ENCODE data around the gene LARP4B.

LARP4B gene

GRCh38 chr10:785089-785860, 146.2 kb downstream of the LARP4B start:
- H4K91ac ChIP-seq (ENCODE audit: low read length), result peak overlapping the region; percentile 55
- H3K9me3 ChIP-seq (ENCODE audit: control insufficient read depth, low read length), result no peaks in the 10 kb centered on the region
- peak overlapping the region; percentile 30 for H2BK15ac ChIP-seq (ENCODE audit: low read depth, poor library complexity, severe bottlenecking)
- H3K36me3 ChIP-seq (ENCODE audit: control insufficient read depth in 1 of 2, insufficient read depth in 2 of 2, low read depth in 1 of 2, low read length in 2 of 2), result no peaks in the 10 kb centered on the region
- H3K4ac ChIP-seq (ENCODE audit: low read depth in 1 of 2, low read length in 2 of 2), result peak overlapping the region in 1 of 2 experiments; percentile 44
- H2AK5ac ChIP-seq (ENCODE audit: low read length, severe bottlenecking), result peak overlapping the region; percentile 16
- H4K8ac ChIP-seq (ENCODE audit: low read length), result peak overlapping the region; percentile 88
- 66% methylated on average over 32 of the region's 32 CpGs for whole genome bisulfite sequencing
- H3K18ac ChIP-seq (ENCODE audit: low read depth in 1 of 2, low read length in 2 of 2), result peak overlapping the region; percentile 49 to 72
- no peaks in the 10 kb centered on the region for H3K79me1 ChIP-seq (replicated peaks; ENCODE audit: low read length, poor library complexity, severe bottlenecking)
- peaks cover 37% of the 10 kb centered on the region for H3K4me1 ChIP-seq (ENCODE audit: control insufficient read depth, insufficient read depth, low read depth, low read length)
- no peak for DNase-seq
- H3K27ac ChIP-seq (ENCODE audit: low read length, poor library complexity, severe bottlenecking), result no peak overlapping the region
- H2AFZ ChIP-seq (ENCODE audit: low read depth, low read length), result peak overlapping the region; percentile 51
- H3K27me3 ChIP-seq (ENCODE audit: control insufficient read depth in 1 of 2, insufficient read depth in 1 of 2, low read length in 2 of 2), result peaks cover 4 to 25% of the 10 kb centered on the region in 2 experiments
- H3K23ac ChIP-seq (ENCODE audit: low read length in 2 of 2), result peak overlapping the region in 1 of 2 experiments; percentile 43
- no peak overlapping the region for H2BK5ac ChIP-seq (ENCODE audit: low read depth, low read length, poor library complexity, severe bottlenecking)
- peak overlapping the region; percentile 18 to 82 for H2BK12ac ChIP-seq (ENCODE audit: low read length in 2 of 2)
- H3K4me3 ChIP-seq (ENCODE audit: insufficient read depth in 1 of 2, low read depth in 1 of 2, low read length in 2 of 2), result peak overlapping the region; percentile 44 to 71
- H3K4me2 ChIP-seq (ENCODE audit: low read length, poor library complexity, severe bottlenecking), result peak overlapping the region; percentile 93
- peak overlapping the region in 1 of 2 experiments; percentile 81 for H3K14ac ChIP-seq (ENCODE audit: low read length in 2 of 2)
- peak overlapping the region; percentile 79 for H3K9ac ChIP-seq (ENCODE audit: low read length)
- peak overlapping the region; percentile 69 for H2BK120ac ChIP-seq (ENCODE audit: low read depth, low read length)

GRCh38 chr10:784403-785088, 147.0 kb downstream of the LARP4B start:
- Histone ChIP-seq H3K23ac (ENCODE audit: low read length in 2 of 2) (no peak overlapping the region), H3K9ac (ENCODE audit: low read length) (peak overlapping the region; percentile 79), H3K79me1 (replicated peaks; ENCODE audit: low read length, poor library complexity, severe bottlenecking) (no peaks in the 10 kb centered on the region), H3K4me2 (ENCODE audit: low read length, poor library complexity, severe bottlenecking) (peak overlapping the region; percentile 93), H2BK5ac (ENCODE audit: low read depth, low read length, poor library complexity, severe bottlenecking) (no peak overlapping the region), H3K4ac (ENCODE audit: low read depth in 1 of 2, low read length in 2 of 2) (peak overlapping the region in 1 of 2 experiments; percentile 44), H2AK5ac (ENCODE audit: low read length, severe bottlenecking) (no peak overlapping the region), H3K4me1 (ENCODE audit: control insufficient read depth, insufficient read depth, low read depth, low read length) (peaks cover 33% of the 10 kb centered on the region), H4K91ac (ENCODE audit: low read length) (peak overlapping the region; percentile 55), H4K8ac (ENCODE audit: low read length) (peak overlapping the region; percentile 88), H2BK12ac (ENCODE audit: low read length in 2 of 2) (peak overlapping the region; percentile 18 to 82), H3K9me3 (ENCODE audit: control insufficient read depth, low read length) (no peaks in the 10 kb centered on the region), H3K36me3 (ENCODE audit: control insufficient read depth in 1 of 2, insufficient read depth in 2 of 2, low read depth in 1 of 2, low read length in 2 of 2) (no peaks in the 10 kb centered on the region), H2BK15ac (ENCODE audit: low read depth, poor library complexity, severe bottlenecking) (peak overlapping the region; percentile 30), H3K18ac (ENCODE audit: low read depth in 1 of 2, low read length in 2 of 2) (peak overlapping the region; percentile 49 to 72), H3K14ac (ENCODE audit: low read length in 2 of 2) (no peak overlapping the region), H3K4me3 (ENCODE audit: insufficient read depth in 1 of 2, low read depth in 1 of 2, low read length in 2 of 2) (peak overlapping the region; percentile 44 to 71), H2BK120ac (ENCODE audit: low read depth, low read length) (peak overlapping the region; percentile 69), H3K27ac (ENCODE audit: low read length, poor library complexity, severe bottlenecking) (no peak overlapping the region), H2AFZ (ENCODE audit: low read depth, low read length) (peak overlapping the region; percentile 51), H3K27me3 (ENCODE audit: control insufficient read depth in 1 of 2, insufficient read depth in 1 of 2, low read length in 2 of 2) (peaks cover 4 to 25% of the 10 kb centered on the region in 2 experiments)
- WGBS, result 1% methylated on average over 46 of the region's 51 CpGs
- DNase-seq, result peak; percentile 90

GRCh38 chr10:782751-783648, 148.5 kb downstream of the LARP4B start:
- peaks cover 4 to 33% of the 10 kb centered on the region in 2 experiments for H3K27me3 ChIP-seq (ENCODE audit: control insufficient read depth in 1 of 2, insufficient read depth in 1 of 2, low read length in 2 of 2)
- peak overlapping the region in 1 of 2 experiments; percentile 2 for H3K4ac ChIP-seq (ENCODE audit: low read depth in 1 of 2, low read length in 2 of 2)
- H3K27ac ChIP-seq (ENCODE audit: low read length, poor library complexity, severe bottlenecking), result no peak overlapping the region
- H3K36me3 ChIP-seq (ENCODE audit: control insufficient read depth in 1 of 2, insufficient read depth in 2 of 2, low read depth in 1 of 2, low read length in 2 of 2), result no peaks in the 10 kb centered on the region
- H4K91ac ChIP-seq (ENCODE audit: low read length), result no peak overlapping the region
- H2BK5ac ChIP-seq (ENCODE audit: low read depth, low read length, poor library complexity, severe bottlenecking), result no peak overlapping the region
- H3K79me1 ChIP-seq (replicated peaks; ENCODE audit: low read length, poor library complexity, severe bottlenecking), result no peaks in the 10 kb centered on the region
- DNase-seq, result no peak
- peaks cover 30% of the 10 kb centered on the region for H3K4me1 ChIP-seq (ENCODE audit: control insufficient read depth, insufficient read depth, low read depth, low read length)
- H4K8ac ChIP-seq (ENCODE audit: low read length), result no peak overlapping the region
- H2BK12ac ChIP-seq (ENCODE audit: low read length in 2 of 2), result no peak overlapping the region
- H2AFZ ChIP-seq (ENCODE audit: low read depth, low read length), result no peak overlapping the region
- no peak overlapping the region for H3K4me2 ChIP-seq (ENCODE audit: low read length, poor library complexity, severe bottlenecking)
- H2BK120ac ChIP-seq (ENCODE audit: low read depth, low read length), result no peak overlapping the region
- H3K9me3 ChIP-seq (ENCODE audit: control insufficient read depth, low read length), result no peaks in the 10 kb centered on the region
- no peak overlapping the region for H3K14ac ChIP-seq (ENCODE audit: low read length in 2 of 2)
- H3K4me3 ChIP-seq (ENCODE audit: insufficient read depth in 1 of 2, low read depth in 1 of 2, low read length in 2 of 2), result no peak overlapping the region
- WGBS, result 93% methylated on average over 32 of the region's 32 CpGs
- peak overlapping the region in 1 of 2 experiments; percentile 74 for H3K23ac ChIP-seq (ENCODE audit: low read length in 2 of 2)
- no peak overlapping the region for H2BK15ac ChIP-seq (ENCODE audit: low read depth, poor library complexity, severe bottlenecking)
- H3K18ac ChIP-seq (ENCODE audit: low read depth in 1 of 2, low read length in 2 of 2), result no peak overlapping the region
- H3K9ac ChIP-seq (ENCODE audit: low read length), result no peak overlapping the region
- H2AK5ac ChIP-seq (ENCODE audit: low read length, severe bottlenecking), result no peak overlapping the region

Data from mesenchymal stem cell (in vitro differentiated cells and primary cell).